Measurements from ENCODE around the gene CIAO2A. TPM values are rescaled to one million over a fixed set of nuclear protein-coding genes. Genes with fewer than 3 reads are reported as not detected.

CIAO2A gene
- total RNA-seq, 1 experiment from 2014 or later, result 74.4 TPM

GRCh38 chr15:64044300-64045100 lies 49.1 kb downstream of the CIAO2A start:
- H3K4me1 Mint-ChIP-seq, result peaks cover 9 to 20% of the 10 kb centered on the region in 2 experiments
- no peak overlapping the region for H2AFZ ChIP-seq (ENCODE audit: low read length)
- H4K5ac ChIP-seq (ENCODE audit: insufficient read length, low read depth, low read length), result no peak overlapping the region
- no peak overlapping the region for H4K91ac ChIP-seq (ENCODE audit: insufficient read length, low read depth, low read length)
- H3K9me3 ChIP-seq (ENCODE audit: control insufficient read depth, low read depth, low read length), result no peaks in the 10 kb centered on the region
- H3K79me2 ChIP-seq (ENCODE audit: insufficient read depth, low read length), result no peaks in the 10 kb centered on the region
- H3K36me3 Mint-ChIP-seq (ENCODE audit: insufficient read depth in 1 of 3, low read depth in 3 of 3), result no peaks in the 10 kb centered on the region; a peak in 2 of 7 replicates
- H3K27ac Mint-ChIP-seq, result no peak overlapping the region
- no peak overlapping the region for H2AK5ac ChIP-seq (ENCODE audit: insufficient read length, low read length)
- H3T11ph ChIP-seq (ENCODE audit: low read length), result no peak overlapping the region
- H3K9ac ChIP-seq (ENCODE audit: extremely low read depth, insufficient read length, low read length), result no peak overlapping the region
- no peak overlapping the region for H3K4me2 ChIP-seq (ENCODE audit: insufficient read depth, insufficient read length, low read length)
- H2BK12ac ChIP-seq (ENCODE audit: insufficient read length, low read depth, low read length), result no peak overlapping the region
- H3K4me1 ChIP-seq (ENCODE audit: insufficient read depth, low read length), result no peaks in the 10 kb centered on the region
- peak overlapping the region in 1 of 2 experiments; percentile 59; a peak in 2 of 5 replicates for H3K4me3 Mint-ChIP-seq
- H2BK15ac ChIP-seq (ENCODE audit: low read depth, low read length), result no peak overlapping the region
- H4K8ac ChIP-seq (replicated peaks; ENCODE audit: insufficient read length, low read depth, low read length), result no peak overlapping the region
- H3K18ac ChIP-seq (ENCODE audit: insufficient read length, low read depth, low read length), result no peak overlapping the region
- H3K56ac ChIP-seq (ENCODE audit: insufficient read length, low read depth, low read length), result no peak overlapping the region
- H2BK120ac ChIP-seq (ENCODE audit: low read depth, low read length, poor library complexity, severe bottlenecking), result no peak overlapping the region
- no peaks in the 10 kb centered on the region for H3K79me1 ChIP-seq (ENCODE audit: insufficient read depth, low read depth, low read length, poor library complexity, severe bottlenecking)
- H4K20me1 ChIP-seq (ENCODE audit: control insufficient read depth, insufficient read depth, insufficient read length), result no peaks in the 10 kb centered on the region
- peaks cover 5% of the 10 kb centered on the region; the same call in 1 of the 2 replicates for H3K27me3 ChIP-seq (ENCODE audit: insufficient read depth, low read length)
- no peak for DNase-seq
- no peak overlapping the region for H3K23ac ChIP-seq (ENCODE audit: insufficient read length, low read depth, low read length)
- H2BK5ac ChIP-seq (ENCODE audit: insufficient read length, low read length), result no peak overlapping the region
- WGBS (ENCODE audit: extremely low coverage, insufficient read length, low lambda C conversion rate), result no CpG with 5 or more reads among the region's 7 CpGs
- no peak overlapping the region for H3K14ac ChIP-seq (ENCODE audit: insufficient read depth, low read length)
- no peak overlapping the region for H2BK20ac ChIP-seq (ENCODE audit: low read depth, low read length, poor library complexity, severe bottlenecking)
- no peak for TF ChIP-seq CTCF (conservative IDR thresholded peaks at IDR 0.05)
- H3K23me2 ChIP-seq (ENCODE audit: insufficient read length, low read depth, low read length, poor library complexity, severe bottlenecking), result peaks cover 11% of the 10 kb centered on the region
- peaks cover 43% of the 10 kb centered on the region for H3K27me3 Mint-ChIP-seq (ENCODE audit: low read depth)
- H3K27ac ChIP-seq (ENCODE audit: insufficient read length, low read depth, low read length), result no peak overlapping the region
- no peak overlapping the region for H3K4ac ChIP-seq (ENCODE audit: low read depth, low read length)
- no peaks in the 10 kb centered on the region; a peak in 1 of 5 replicates for H3K9me3 Mint-ChIP-seq

All from H9 (cell line).